Liver (tissue), 3 donors: ENCODE data around the gene KIR3DL1.
"Not testable (repeated sequence)": the region's sequence is repeated elsewhere in the genome, so short reads cannot be mapped to it uniquely, and the experiment has no call there.

ENCODE experiments used
- ATF3 ChIP-seq: IDR thresholded peaks from 2 replicates; pipeline ENCODE4 v1.6.1; 2016; ENCODE audit warnings: antibody characterized with exemption
- CTCF ChIP-seq: fragments of 150-350 bp; IDR thresholded peaks from 2 replicates; pipeline ENCODE4 v1.5.1; 2017; ENCODE audit warnings: improper control_type of control experiment, low read depth, low read length; ENCODE audit not compliant: missing input control
- GABPA ChIP-seq, 2 donors: IDR thresholded peaks in 1 of 2; conservative IDR thresholded peaks in 1 of 2; 2 replicates each; pipeline ENCODE4 v1.6.1; 2016; ENCODE audit warnings: antibody characterized with exemption in 2 of 2, mild to moderate bottlenecking in 1 of 2, moderate library complexity in 1 of 2
- REST ChIP-seq: IDR thresholded peaks from 2 replicates; pipeline ENCODE4 v1.6.1; 2016; ENCODE audit warnings: antibody characterized with exemption, mild to moderate bottlenecking
- TAF1 ChIP-seq: conservative IDR thresholded peaks from 2 replicates; pipeline ENCODE4 v1.6.1; 2016; ENCODE audit warnings: antibody characterized with exemption, mild to moderate bottlenecking
- YY1 ChIP-seq: IDR thresholded peaks from 2 replicates; pipeline ENCODE4 v1.6.1; 2016; ENCODE audit warnings: antibody characterized with exemption, mild to moderate bottlenecking
- ZBTB33 ChIP-seq: IDR thresholded peaks from 2 replicates; pipeline ENCODE4 v1.6.1; 2016; ENCODE audit warnings: antibody characterized with exemption
- donor health status: healthy.
- donor health status: healthy.

GRCh38 chr19:54782916-54783315, 33.4 kb upstream of the KIR3DL1 start:
- TF ChIP-seq REST; CTCF; ATF3; ZBTB33; YY1; TAF1; GABPA (IDR thresholded peaks at IDR 0.05 in 1 of 2, conservative IDR thresholded peaks at IDR 0.05 in 1 of 2): not testable (repeated sequence)
